ENCODE results near the gene OPN1MW.
"Not testable (repeated sequence)": the region's sequence is repeated elsewhere in the genome, so short reads cannot be mapped to it uniquely, and the experiment has no call there.

OPN1MW gene

GRCh38 chrX:154142950-154143745 is 39.2 kb upstream of the OPN1MW start:
- no peak overlapping the region for H3K4me3 ChIP-seq (replicated peaks; ENCODE audit: low read depth, low read length)
- no peak for DNase-seq (ENCODE audit: extremely low read depth, low read depth)
- TF ChIP-seq CTCF (IDR thresholded peaks at IDR 0.05; ENCODE audit: low read depth, low read length, missing control alignments): no peak

GRCh38 chrX:154144010-154144409 is 38.4 kb upstream of the OPN1MW start, which contains the start of gene OPN1LW:
Gene OPN1LW, plus strand, starts transcription at chrX:154144243. Its CDS starts 41 bp downstream, at chrX:154144284.
- H3K4me3 ChIP-seq (replicated peaks; ENCODE audit: low read depth, low read length); DNase-seq (ENCODE audit: extremely low read depth, low read depth): not testable (repeated sequence)

- DNase-seq (ENCODE audit: extremely low read depth, low read depth); H3K4me3 ChIP-seq (replicated peaks; ENCODE audit: low read depth, low read length): not testable (repeated sequence)
Measured at GRCh38 chrX:154151030-154151429, 31.4 kb upstream of the OPN1MW start.

- DNase-seq (ENCODE audit: extremely low read depth, low read depth); H3K4me3 ChIP-seq (replicated peaks; ENCODE audit: low read depth, low read length): not testable (repeated sequence)
Measured at GRCh38 chrX:154156221-154156620, 26.2 kb upstream of the OPN1MW start.

- not testable (repeated sequence) for DNase-seq (ENCODE audit: extremely low read depth, low read depth); H3K4me3 ChIP-seq (replicated peaks; ENCODE audit: low read depth, low read length)
Measured at GRCh38 chrX:154157207-154157606, 25.2 kb upstream of the OPN1MW start.

GRCh38 chrX:154159345-154159744 is 23.1 kb upstream of the OPN1MW start:
- not testable (repeated sequence) for DNase-seq (ENCODE audit: extremely low read depth, low read depth); H3K4me3 ChIP-seq (replicated peaks; ENCODE audit: low read depth, low read length)

GRCh38 chrX:154164902-154165301 is 17.5 kb upstream of the OPN1MW start:
- DNase-seq (ENCODE audit: extremely low read depth, low read depth); H3K4me3 ChIP-seq (replicated peaks; ENCODE audit: low read depth, low read length): not testable (repeated sequence)

GRCh38 chrX:154168384-154168783 is 14.0 kb upstream of the OPN1MW start:
- not testable (repeated sequence) for DNase-seq (ENCODE audit: extremely low read depth, low read depth); H3K4me3 ChIP-seq (replicated peaks; ENCODE audit: low read depth, low read length)

- not testable (repeated sequence) for DNase-seq (ENCODE audit: extremely low read depth, low read depth); H3K4me3 ChIP-seq (replicated peaks; ENCODE audit: low read depth, low read length)
Measured at GRCh38 chrX:154172535-154172943, 9.9 kb upstream of the OPN1MW start.

- not testable (repeated sequence) for H3K4me3 ChIP-seq (replicated peaks; ENCODE audit: low read depth, low read length); DNase-seq (ENCODE audit: extremely low read depth, low read depth)
Measured at GRCh38 chrX:154174356-154174755, 8.0 kb upstream of the OPN1MW start.

- DNase-seq (ENCODE audit: extremely low read depth, low read depth); H3K4me3 ChIP-seq (replicated peaks; ENCODE audit: low read depth, low read length): not testable (repeated sequence)
Measured at GRCh38 chrX:154183794-154184193, 1.4 kb downstream of the OPN1MW start.

- not testable (repeated sequence) for H3K4me3 ChIP-seq (replicated peaks; ENCODE audit: low read depth, low read length)
Measured at GRCh38 chrX:154192846-154193245, 10.4 kb downstream of the OPN1MW start.

GRCh38 chrX:154194316-154194715 is 11.9 kb downstream of the OPN1MW start:
- DNase-seq (ENCODE audit: extremely low read depth, low read depth); H3K4me3 ChIP-seq (replicated peaks; ENCODE audit: low read depth, low read length): not testable (repeated sequence)

More at GRCh38 chrX:154192846-154193245, 10.4 kb downstream of the OPN1MW start:
- not testable (repeated sequence) for DNase-seq (ENCODE audit: extremely low read depth, low read depth)

GRCh38 chrX:154196466-154196865 is 14.1 kb downstream of the OPN1MW start:
- DNase-seq (ENCODE audit: extremely low read depth, low read depth); H3K4me3 ChIP-seq (replicated peaks; ENCODE audit: low read depth, low read length): not testable (repeated sequence)

GRCh38 chrX:154209670-154210418 is 27.4 kb downstream of the OPN1MW start:
- DNase-seq (ENCODE audit: extremely low read depth, low read depth); H3K4me3 ChIP-seq (replicated peaks; ENCODE audit: low read depth, low read length): not testable (repeated sequence)

- DNase-seq (ENCODE audit: extremely low read depth, low read depth); H3K4me3 ChIP-seq (replicated peaks; ENCODE audit: low read depth, low read length): not testable (repeated sequence)
Measured at GRCh38 chrX:154211057-154211456, 28.7 kb downstream of the OPN1MW start.

GRCh38 chrX:154211499-154211898 is 29.1 kb downstream of the OPN1MW start:
- not testable (repeated sequence) for H3K4me3 ChIP-seq (replicated peaks; ENCODE audit: low read depth, low read length); DNase-seq (ENCODE audit: extremely low read depth, low read depth)

- H3K4me3 ChIP-seq (replicated peaks; ENCODE audit: low read depth, low read length); DNase-seq (ENCODE audit: extremely low read depth, low read depth): not testable (repeated sequence)
Measured at GRCh38 chrX:154219456-154219855, 37.1 kb downstream of the OPN1MW start, which contains the start of gene OPN1MW2. Gene OPN1MW2, plus strand, starts transcription at chrX:154219756. Its CDS starts 60 bp downstream, at chrX:154219816.

Data from HFF-Myc (cell line).